HepG2 (cell line): ENCODE measurements around the gene HAGHL. TPM values are rescaled to one million over a fixed set of nuclear protein-coding genes. Genes with fewer than 3 reads are reported as not detected.

Source experiments
- AHR ChIP-seq: IDR thresholded peaks from 2 replicates; pipeline ENCODE4 v1.6.1; 2018; ENCODE audit warnings: missing genetic modification reagents, missing compliant biosample characterization
- ELF1 ChIP-seq: sonication (generic); formaldehyde crosslinking; IDR thresholded peaks from 2 replicates; pipeline ENCODE4 v1.4.0; 2020; ENCODE audit warnings: missing genetic modification reagents
- KAT8 ChIP-seq: IDR thresholded peaks from 2 replicates; pipeline ENCODE4 v1.6.1; 2016; ENCODE audit warnings: missing genetic modification reagents, missing compliant biosample characterization
- LCORL ChIP-seq, 2 experiments: fragments of 450-650 bp in 1 of 2; sonication (generic) in 1 of 2; formaldehyde crosslinking in 1 of 2; IDR thresholded peaks; 2 replicates each; pipeline versions ENCODE4 v1.5.0 to v1.6.1; 2017 to 2020; ENCODE audit warnings: antibody characterized with exemption in 1 of 2, missing genetic modification reagents in 1 of 2
- PCBP2 ChIP-seq: fragments of 200-400 bp; formaldehyde crosslinking; optimal IDR thresholded peaks from 2 replicates; pipeline ENCODE3; 2018; ENCODE audit warnings: low read length, low read depth; ENCODE audit not compliant: poor library complexity, severe bottlenecking
- ZFP36L2 ChIP-seq: sonication (generic); formaldehyde crosslinking; IDR thresholded peaks from 2 replicates; pipeline ENCODE4 v1.4.0; 2020; ENCODE audit warnings: missing genetic modification reagents
- ZNF12 ChIP-seq: sonication (generic); formaldehyde crosslinking; IDR thresholded peaks from 2 replicates; pipeline ENCODE4 v1.5.0; 2020; ENCODE audit warnings: missing genetic modification reagents
- ZNF20 ChIP-seq: sonication (generic); formaldehyde crosslinking; IDR thresholded peaks from 2 replicates; pipeline ENCODE4 v1.4.0; 2020; ENCODE audit warnings: mild to moderate bottlenecking, moderate library complexity, missing genetic modification reagents
- ZNF34 ChIP-seq: sonication (generic); formaldehyde crosslinking; IDR thresholded peaks from 2 replicates; pipeline ENCODE4 v1.4.0; 2020; ENCODE audit warnings: mild to moderate bottlenecking, missing genetic modification reagents, borderline replicate concordance
- ZNF44 ChIP-seq: sonication (generic); formaldehyde crosslinking; IDR thresholded peaks from 2 replicates; pipeline ENCODE4 v1.5.1; 2020; ENCODE audit warnings: mild to moderate bottlenecking, missing genetic modification reagents
- ZZZ3 ChIP-seq: sonication (generic); formaldehyde crosslinking; IDR thresholded peaks from 2 replicates; pipeline ENCODE4 v1.4.0; 2020; ENCODE audit warnings: missing genetic modification reagents, mild to moderate bottlenecking, borderline replicate concordance
- polyA plus RNA-seq, 8 experiments: library from polyadenylated mRNA; depleted of rRNA in 3 of 8; stranded (reverse) in 7 of 8; unstranded in 1 of 8; fragments of >200 nt; fragmentation: Illumina TruSeq in 4 of 8; extraction: Trizol in 4 of 8; gene quantifications; 2 replicates each; pipeline versions ENCODE4 v1.2.1 to v1.2.3, GENCODE V29; 2011 to 2016; ENCODE audit warnings: low read depth in 4 of 8, missing spikeins in 1 of 8, mixed read lengths in 1 of 8; ENCODE audit not compliant: insufficient read depth in 1 of 8
- total RNA-seq, 5 experiments: library from RNA; depleted of rRNA; stranded (reverse); fragments of >200 nt; fragmentation: Illumina TruSeq; extraction: Trizol; gene quantifications; 2 replicates each; pipeline ENCODE4 v1.2.3, GENCODE V29; 2016; ENCODE audit warnings: low read depth in 1 of 5
- TF ChIP-seq, protein P1 (sequence below): sonication (generic); formaldehyde crosslinking; IDR thresholded peaks from 2 replicates; pipeline ENCODE4 v1.4.0; 2020; ENCODE audit warnings: missing genetic modification reagents
- TF ChIP-seq, protein P2 (sequence below): sonication (generic); formaldehyde crosslinking; IDR thresholded peaks from 2 replicates; pipeline ENCODE4 v1.4.0; 2020; ENCODE audit warnings: missing genetic modification reagents, borderline replicate concordance
- TF ChIP-seq, protein P3 (sequence below): sonication (generic); formaldehyde crosslinking; IDR thresholded peaks from 2 replicates; pipeline ENCODE4 v1.5.1; 2020; ENCODE audit warnings: missing genetic modification reagents, mild to moderate bottlenecking, borderline replicate concordance
- TF ChIP-seq, protein P4 (sequence below): sonication (generic); formaldehyde crosslinking; IDR thresholded peaks from 2 replicates; pipeline ENCODE4 v1.4.0; 2020; ENCODE audit warnings: mild to moderate bottlenecking, missing genetic modification reagents
- TF ChIP-seq, protein P5 (sequence below): IDR thresholded peaks from 2 replicates; pipeline ENCODE4 v1.6.1; 2012; ENCODE audit warnings: inconsistent platforms

HAGHL gene
- total and polyA plus RNA-seq, 2 of the 13 experiments (the other 11 are each of a cell fraction or from before 2014, with no cell fraction given): 3.4 to 8.4 TPM

DNA sequence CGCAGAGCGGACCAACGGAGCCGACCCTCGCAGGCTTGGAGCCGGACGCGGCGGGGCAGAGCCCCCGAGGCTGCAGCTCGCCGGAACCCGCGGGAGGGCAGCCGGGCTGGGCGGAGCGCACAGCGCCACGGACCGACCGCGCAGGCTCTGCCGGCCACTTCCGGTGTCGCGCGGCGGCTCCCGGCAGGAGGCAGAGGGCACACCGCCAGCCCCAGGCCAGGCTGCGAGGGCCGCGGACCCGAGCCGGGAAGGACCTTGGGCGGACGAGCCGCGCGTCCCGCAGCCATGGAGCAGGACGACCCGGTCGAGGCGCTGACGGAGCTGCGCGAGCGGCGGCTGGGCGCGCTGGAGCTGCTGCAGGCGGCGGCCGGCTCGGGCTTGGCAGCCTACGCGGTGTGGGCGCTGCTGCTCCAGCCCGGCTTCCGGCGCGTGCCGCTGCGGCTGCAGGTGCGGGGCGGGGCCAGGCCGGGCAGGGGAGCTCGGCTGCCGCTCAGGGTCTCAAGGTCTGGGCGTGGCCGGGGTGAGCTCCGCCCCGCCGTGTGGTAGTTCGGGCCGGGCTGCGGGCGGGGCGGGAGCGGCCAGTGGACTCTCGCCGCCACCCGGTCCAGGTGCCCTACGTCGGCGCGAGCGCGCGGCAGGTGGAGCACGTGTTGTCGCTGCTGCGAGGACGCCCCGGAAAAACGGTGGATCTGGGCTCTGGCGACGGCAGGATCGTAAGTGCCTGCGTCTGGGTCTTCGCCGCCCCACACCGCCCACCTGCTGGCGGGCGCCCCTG lies 5.7 kb upstream of the HAGHL start, which contains the start of gene ANTKMT (continued):
- TF ChIP-seq, protein P1, sequence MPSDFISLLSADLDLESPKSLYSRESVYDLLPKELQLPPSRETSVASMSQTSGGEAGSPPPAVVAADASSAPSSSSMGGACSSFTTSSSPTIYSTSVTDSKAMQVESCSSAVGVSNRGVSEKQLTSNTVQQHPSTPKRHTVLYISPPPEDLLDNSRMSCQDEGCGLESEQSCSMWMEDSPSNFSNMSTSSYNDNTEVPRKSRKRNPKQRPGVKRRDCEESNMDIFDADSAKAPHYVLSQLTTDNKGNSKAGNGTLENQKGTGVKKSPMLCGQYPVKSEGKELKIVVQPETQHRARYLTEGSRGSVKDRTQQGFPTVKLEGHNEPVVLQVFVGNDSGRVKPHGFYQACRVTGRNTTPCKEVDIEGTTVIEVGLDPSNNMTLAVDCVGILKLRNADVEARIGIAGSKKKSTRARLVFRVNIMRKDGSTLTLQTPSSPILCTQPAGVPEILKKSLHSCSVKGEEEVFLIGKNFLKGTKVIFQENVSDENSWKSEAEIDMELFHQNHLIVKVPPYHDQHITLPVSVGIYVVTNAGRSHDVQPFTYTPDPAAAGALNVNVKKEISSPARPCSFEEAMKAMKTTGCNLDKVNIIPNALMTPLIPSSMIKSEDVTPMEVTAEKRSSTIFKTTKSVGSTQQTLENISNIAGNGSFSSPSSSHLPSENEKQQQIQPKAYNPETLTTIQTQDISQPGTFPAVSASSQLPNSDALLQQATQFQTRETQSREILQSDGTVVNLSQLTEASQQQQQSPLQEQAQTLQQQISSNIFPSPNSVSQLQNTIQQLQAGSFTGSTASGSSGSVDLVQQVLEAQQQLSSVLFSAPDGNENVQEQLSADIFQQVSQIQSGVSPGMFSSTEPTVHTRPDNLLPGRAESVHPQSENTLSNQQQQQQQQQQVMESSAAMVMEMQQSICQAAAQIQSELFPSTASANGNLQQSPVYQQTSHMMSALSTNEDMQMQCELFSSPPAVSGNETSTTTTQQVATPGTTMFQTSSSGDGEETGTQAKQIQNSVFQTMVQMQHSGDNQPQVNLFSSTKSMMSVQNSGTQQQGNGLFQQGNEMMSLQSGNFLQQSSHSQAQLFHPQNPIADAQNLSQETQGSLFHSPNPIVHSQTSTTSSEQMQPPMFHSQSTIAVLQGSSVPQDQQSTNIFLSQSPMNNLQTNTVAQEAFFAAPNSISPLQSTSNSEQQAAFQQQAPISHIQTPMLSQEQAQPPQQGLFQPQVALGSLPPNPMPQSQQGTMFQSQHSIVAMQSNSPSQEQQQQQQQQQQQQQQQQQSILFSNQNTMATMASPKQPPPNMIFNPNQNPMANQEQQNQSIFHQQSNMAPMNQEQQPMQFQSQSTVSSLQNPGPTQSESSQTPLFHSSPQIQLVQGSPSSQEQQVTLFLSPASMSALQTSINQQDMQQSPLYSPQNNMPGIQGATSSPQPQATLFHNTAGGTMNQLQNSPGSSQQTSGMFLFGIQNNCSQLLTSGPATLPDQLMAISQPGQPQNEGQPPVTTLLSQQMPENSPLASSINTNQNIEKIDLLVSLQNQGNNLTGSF (CRISPR knock-in tag): peak; percentile 71; the same call in 1 of the 2 replicates
- no peak for TF ChIP-seq ELF1
- peak; percentile 74 for TF ChIP-seq KAT8 (CRISPR knock-in tag)
- TF ChIP-seq, protein P2, sequence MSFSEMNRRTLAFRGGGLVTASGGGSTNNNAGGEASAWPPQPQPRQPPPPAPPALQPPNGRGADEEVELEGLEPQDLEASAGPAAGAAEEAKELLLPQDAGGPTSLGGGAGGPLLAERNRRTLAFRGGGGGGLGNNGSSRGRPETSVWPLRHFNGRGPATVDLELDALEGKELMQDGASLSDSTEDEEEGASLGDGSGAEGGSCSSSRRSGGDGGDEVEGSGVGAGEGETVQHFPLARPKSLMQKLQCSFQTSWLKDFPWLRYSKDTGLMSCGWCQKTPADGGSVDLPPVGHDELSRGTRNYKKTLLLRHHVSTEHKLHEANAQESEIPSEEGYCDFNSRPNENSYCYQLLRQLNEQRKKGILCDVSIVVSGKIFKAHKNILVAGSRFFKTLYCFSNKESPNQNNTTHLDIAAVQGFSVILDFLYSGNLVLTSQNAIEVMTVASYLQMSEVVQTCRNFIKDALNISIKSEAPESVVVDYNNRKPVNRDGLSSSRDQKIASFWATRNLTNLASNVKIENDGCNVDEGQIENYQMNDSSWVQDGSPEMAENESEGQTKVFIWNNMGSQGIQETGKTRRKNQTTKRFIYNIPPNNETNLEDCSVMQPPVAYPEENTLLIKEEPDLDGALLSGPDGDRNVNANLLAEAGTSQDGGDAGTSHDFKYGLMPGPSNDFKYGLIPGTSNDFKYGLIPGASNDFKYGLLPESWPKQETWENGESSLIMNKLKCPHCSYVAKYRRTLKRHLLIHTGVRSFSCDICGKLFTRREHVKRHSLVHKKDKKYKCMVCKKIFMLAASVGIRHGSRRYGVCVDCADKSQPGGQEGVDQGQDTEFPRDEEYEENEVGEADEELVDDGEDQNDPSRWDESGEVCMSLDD: no peak; the same call in none of the 2 replicates
- no peak for TF ChIP-seq LCORL (IDR thresholded peaks at IDR 0.05)
- no peak for TF ChIP-seq LCORL (CRISPR knock-in tag; IDR thresholded peaks at IDR 0.05)
- TF ChIP-seq ZZZ3 (CRISPR knock-in tag): 0 out of 2 replicates have a peak, but pooled peaks have one; percentile 54
- TF ChIP-seq ZNF12 (CRISPR knock-in tag): 0 out of 2 replicates have a peak, but pooled peaks have one; percentile 20
- TF ChIP-seq, protein P3, sequence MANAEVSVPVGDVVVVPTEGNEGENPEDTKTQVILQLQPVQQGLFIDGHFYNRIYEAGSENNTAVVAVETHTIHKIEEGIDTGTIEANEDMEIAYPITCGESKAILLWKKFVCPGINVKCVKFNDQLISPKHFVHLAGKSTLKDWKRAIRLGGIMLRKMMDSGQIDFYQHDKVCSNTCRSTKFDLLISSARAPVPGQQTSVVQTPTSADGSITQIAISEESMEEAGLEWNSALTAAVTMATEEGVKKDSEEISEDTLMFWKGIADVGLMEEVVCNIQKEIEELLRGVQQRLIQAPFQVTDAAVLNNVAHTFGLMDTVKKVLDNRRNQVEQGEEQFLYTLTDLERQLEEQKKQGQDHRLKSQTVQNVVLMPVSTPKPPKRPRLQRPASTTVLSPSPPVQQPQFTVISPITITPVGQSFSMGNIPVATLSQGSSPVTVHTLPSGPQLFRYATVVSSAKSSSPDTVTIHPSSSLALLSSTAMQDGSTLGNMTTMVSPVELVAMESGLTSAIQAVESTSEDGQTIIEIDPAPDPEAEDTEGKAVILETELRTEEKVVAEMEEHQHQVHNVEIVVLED (CRISPR knock-in tag): peak; percentile 54
- TF ChIP-seq ZNF20 (CRISPR knock-in tag): no peak
- TF ChIP-seq PCBP2: no peak
- 0 out of 2 replicates have a peak, but pooled peaks have one; percentile 67 for TF ChIP-seq ZNF34 (CRISPR knock-in tag)
- TF ChIP-seq, protein P4, sequence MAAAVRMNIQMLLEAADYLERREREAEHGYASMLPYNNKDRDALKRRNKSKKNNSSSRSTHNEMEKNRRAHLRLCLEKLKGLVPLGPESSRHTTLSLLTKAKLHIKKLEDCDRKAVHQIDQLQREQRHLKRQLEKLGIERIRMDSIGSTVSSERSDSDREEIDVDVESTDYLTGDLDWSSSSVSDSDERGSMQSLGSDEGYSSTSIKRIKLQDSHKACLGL (CRISPR knock-in tag): peak; percentile 81
- TF ChIP-seq ZFP36L2 (CRISPR knock-in tag): no peak; the same call in 1 of the 2 replicates
- TF ChIP-seq ZNF44 (CRISPR knock-in tag): no peak
- TF ChIP-seq, protein P5, sequence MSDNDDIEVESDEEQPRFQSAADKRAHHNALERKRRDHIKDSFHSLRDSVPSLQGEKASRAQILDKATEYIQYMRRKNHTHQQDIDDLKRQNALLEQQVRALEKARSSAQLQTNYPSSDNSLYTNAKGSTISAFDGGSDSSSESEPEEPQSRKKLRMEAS: peak; percentile 97
- no peak; the same call in 1 of the 2 replicates for TF ChIP-seq AHR (CRISPR knock-in tag)
